ENCODE results near the gene TRMT61A. TPM values are rescaled to one million over a fixed set of nuclear protein-coding genes. Genes with fewer than 3 reads are reported as not detected.

TRMT61A gene
- total and polyA plus RNA-seq, 4 donors: 5.3 to 11.7 (median 9.3) TPM

- DNase-seq (ENCODE audit: low read depth in 4 of 6, low spot score in 6 of 6): no peak
- Histone ChIP-seq H3K4me1 (ENCODE audit: control insufficient read depth, insufficient read depth, low read length) (peaks cover 7% of the 10 kb centered on the region), H3K36me3 (ENCODE audit: control insufficient read depth, insufficient read depth, low read length) (peaks cover 40% of the 10 kb centered on the region), H3K27me3 (ENCODE audit: control insufficient read depth, insufficient read depth, low read length) (no peaks in the 10 kb centered on the region), H3K27ac (ENCODE audit: low read depth, low read length) (no peak overlapping the region), H3K4me3 (ENCODE audit: low read depth, low read length) (no peak overlapping the region), H3K9me3 (ENCODE audit: control insufficient read depth, insufficient read depth, low read length) (no peaks in the 10 kb centered on the region)
- 86% methylated on average over 2 of the region's 2 CpGs for WGBS (ENCODE audit: insufficient coverage)
Measured at GRCh38 chr14:103495854-103496253, 33.1 kb upstream of the TRMT61A start.

DNA sequence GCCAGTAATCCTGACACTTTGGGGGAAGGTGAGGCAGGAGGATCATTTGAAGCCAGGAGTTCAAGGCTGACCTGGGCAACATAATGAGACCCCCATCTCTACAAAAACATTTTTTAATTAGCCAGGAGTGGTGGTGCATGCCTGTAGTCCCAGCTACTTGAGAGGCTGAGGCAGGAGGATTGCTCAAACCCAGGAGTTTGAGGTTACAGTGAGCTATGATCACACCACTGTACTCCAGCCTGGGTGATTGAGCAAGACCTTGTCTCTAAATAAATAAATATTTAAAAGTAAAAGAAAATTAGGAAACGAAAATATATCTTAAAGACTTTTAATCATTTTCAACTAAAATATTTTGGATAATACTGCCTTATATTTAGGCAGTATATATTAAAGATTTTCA, 32.2 kb upstream of the TRMT61A start:
- DNase-seq (ENCODE audit: low read depth in 4 of 6, low spot score in 6 of 6): no peak
- Histone ChIP-seq H3K4me3 (ENCODE audit: low read depth, low read length) (no peak overlapping the region), H3K4me1 (ENCODE audit: control insufficient read depth, insufficient read depth, low read length) (peaks cover 7% of the 10 kb centered on the region), H3K27ac (ENCODE audit: low read depth, low read length) (no peak overlapping the region), H3K9me3 (ENCODE audit: control insufficient read depth, insufficient read depth, low read length) (no peaks in the 10 kb centered on the region), H3K27me3 (ENCODE audit: control insufficient read depth, insufficient read depth, low read length) (no peaks in the 10 kb centered on the region), H3K36me3 (ENCODE audit: control insufficient read depth, insufficient read depth, low read length) (peaks cover 45% of the 10 kb centered on the region)
- WGBS (ENCODE audit: insufficient coverage): no CpG with 5 or more reads among the region's 1 CpG

DNA sequence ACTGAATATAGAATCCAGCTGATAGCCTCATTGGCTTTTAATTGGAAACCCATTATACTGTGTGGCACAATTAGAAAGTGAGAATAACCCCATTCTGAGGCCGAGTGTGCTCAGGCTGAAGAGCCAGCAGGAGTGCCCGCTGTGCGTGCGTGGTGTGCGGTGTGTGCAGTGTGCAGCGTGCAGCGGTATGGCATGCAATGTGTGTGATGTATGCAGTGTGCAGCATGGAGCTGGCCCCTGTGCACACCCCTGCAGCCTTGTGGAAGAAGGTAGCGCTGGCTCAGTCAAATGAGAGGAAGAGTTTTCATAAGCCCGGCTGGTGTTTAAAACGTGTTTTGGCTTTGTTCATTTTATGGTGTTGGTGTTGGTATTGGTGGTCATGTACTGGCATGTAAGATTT, 29.3 kb upstream of the TRMT61A start:
- Histone ChIP-seq H3K27ac (ENCODE audit: low read depth, low read length) (no peak overlapping the region), H3K4me3 (ENCODE audit: low read depth, low read length) (no peak overlapping the region), H3K4me1 (ENCODE audit: control insufficient read depth, insufficient read depth, low read length) (peaks cover 7% of the 10 kb centered on the region), H3K27me3 (ENCODE audit: control insufficient read depth, insufficient read depth, low read length) (no peaks in the 10 kb centered on the region), H3K9me3 (ENCODE audit: control insufficient read depth, insufficient read depth, low read length) (no peaks in the 10 kb centered on the region), H3K36me3 (ENCODE audit: control insufficient read depth, insufficient read depth, low read length) (peaks cover 51% of the 10 kb centered on the region)
- no peak for DNase-seq (ENCODE audit: low read depth in 4 of 6, low spot score in 6 of 6)
- WGBS (ENCODE audit: insufficient coverage): 62% methylated on average over 10 of the region's 10 CpGs

DNA sequence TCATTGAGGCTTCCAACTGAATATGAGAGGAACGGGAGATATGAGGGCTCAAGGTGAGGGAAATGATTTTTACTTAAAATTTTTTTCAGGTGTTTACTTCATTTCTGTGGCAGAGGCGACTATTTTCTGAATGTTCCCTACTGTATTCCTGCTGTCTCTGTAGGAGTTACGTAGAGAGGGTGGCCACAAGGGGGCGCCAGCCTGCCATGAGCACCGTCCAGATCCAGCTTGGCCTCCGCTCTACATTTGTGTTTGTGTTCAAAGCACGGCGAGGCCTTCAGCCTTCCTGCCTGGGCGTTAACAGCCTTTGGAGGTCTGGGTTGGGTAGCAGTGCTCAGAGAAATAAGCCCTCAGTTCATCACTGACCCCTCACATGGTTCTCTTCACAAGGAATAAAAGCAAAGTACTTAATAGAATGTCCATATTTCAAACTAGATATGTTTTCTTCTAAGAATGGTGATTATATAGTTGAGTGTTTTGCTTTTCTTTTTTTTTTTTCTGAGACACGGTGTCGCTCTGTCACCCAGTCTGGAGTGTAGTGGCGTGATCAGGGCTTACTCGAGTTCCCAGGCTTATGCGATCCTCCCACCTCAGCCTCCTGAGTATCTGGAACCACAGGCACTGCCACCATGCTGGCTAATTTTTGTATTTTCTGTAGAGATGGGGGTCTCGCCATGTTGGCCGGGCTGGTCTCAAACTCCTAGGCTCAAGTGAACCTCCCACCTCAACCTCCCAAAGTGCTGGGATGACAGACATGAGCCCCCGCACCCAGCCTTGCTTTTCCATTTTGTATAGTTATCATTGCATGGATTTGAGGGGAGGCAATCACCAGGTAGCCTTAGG, 28.6 kb upstream of the TRMT61A start:
- Histone ChIP-seq H3K9me3 (ENCODE audit: control insufficient read depth, insufficient read depth, low read length) (no peaks in the 10 kb centered on the region), H3K4me1 (ENCODE audit: control insufficient read depth, insufficient read depth, low read length) (peaks cover 7% of the 10 kb centered on the region), H3K36me3 (ENCODE audit: control insufficient read depth, insufficient read depth, low read length) (peaks cover 52% of the 10 kb centered on the region), H3K27me3 (ENCODE audit: control insufficient read depth, insufficient read depth, low read length) (no peaks in the 10 kb centered on the region), H3K27ac (ENCODE audit: low read depth, low read length) (peak overlapping the region; percentile 55), H3K4me3 (ENCODE audit: low read depth, low read length) (no peak overlapping the region)
- WGBS (ENCODE audit: insufficient coverage): 12% methylated on average over 3 of the region's 17 CpGs
- peak in 3 of 6 donors; percentile 81 to 95 (median 94) for DNase-seq (ENCODE audit: low read depth in 4 of 6, low spot score in 6 of 6)

DNA sequence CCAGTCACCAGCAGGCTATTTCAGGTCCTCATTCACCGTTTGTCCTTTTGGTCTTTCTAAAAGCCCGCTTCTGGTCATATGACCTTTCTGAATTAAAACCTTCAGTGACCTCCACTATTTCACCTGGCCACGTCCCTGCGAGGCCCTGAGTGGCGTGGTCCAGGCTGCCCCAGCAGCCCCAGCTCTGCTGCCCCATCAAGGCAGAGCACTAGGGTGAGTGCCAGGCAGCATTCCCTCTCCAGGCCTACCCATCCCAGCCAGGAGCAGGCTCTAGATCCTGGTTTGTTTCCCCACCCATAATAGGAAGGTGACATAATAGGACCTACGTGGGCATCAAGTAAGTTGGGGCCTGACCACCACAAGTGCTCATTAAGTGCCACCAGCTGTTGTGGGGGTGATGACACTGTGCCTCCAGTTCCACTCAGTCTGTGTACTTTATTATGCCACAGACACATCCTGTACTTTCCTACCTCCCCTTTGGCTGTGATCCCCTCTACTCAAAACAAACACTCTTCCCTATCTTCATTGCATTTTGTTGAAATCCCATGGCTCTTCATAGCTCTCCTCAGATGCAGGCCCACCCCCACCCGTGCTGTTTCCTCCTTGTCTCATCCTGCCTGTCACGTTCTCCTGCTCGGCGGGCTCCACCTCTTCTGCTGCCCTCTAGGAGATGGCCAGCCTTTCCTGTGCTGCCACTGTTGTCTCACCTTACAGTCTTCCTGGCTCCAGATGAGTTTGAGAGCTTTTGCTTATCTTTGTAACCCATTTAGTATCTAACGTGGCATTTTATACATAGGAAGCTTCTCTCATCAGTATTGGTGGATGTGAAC, 27.7 kb upstream of the TRMT61A start:
- WGBS (ENCODE audit: insufficient coverage): 82% methylated on average over 9 of the region's 11 CpGs

GRCh38 chr14:103501921-103502669, 26.9 kb upstream of the TRMT61A start:
- Histone ChIP-seq H3K27me3 (ENCODE audit: control insufficient read depth, insufficient read depth, low read length) (no peaks in the 10 kb centered on the region), H3K27ac (ENCODE audit: low read depth, low read length) (no peak overlapping the region), H3K9me3 (ENCODE audit: control insufficient read depth, insufficient read depth, low read length) (no peaks in the 10 kb centered on the region), H3K4me3 (ENCODE audit: low read depth, low read length) (no peak overlapping the region), H3K4me1 (ENCODE audit: control insufficient read depth, insufficient read depth, low read length) (peaks cover 7% of the 10 kb centered on the region), H3K36me3 (ENCODE audit: control insufficient read depth, insufficient read depth, low read length) (peaks cover 60% of the 10 kb centered on the region)
- 93% methylated on average over 8 of the region's 9 CpGs for WGBS (ENCODE audit: insufficient coverage)
- no peak for DNase-seq (ENCODE audit: low read depth in 4 of 6, low spot score in 6 of 6)

More for the DNA sequence above, 27.7 kb upstream of the TRMT61A start:
- no peak for DNase-seq (ENCODE audit: low read depth in 4 of 6, low spot score in 6 of 6)
- H3K9me3 ChIP-seq (ENCODE audit: control insufficient read depth, insufficient read depth, low read length): no peaks in the 10 kb centered on the region
- H3K4me1 ChIP-seq (ENCODE audit: control insufficient read depth, insufficient read depth, low read length): peaks cover 7% of the 10 kb centered on the region
- peaks cover 55% of the 10 kb centered on the region for H3K36me3 ChIP-seq (ENCODE audit: control insufficient read depth, insufficient read depth, low read length)
- no peaks in the 10 kb centered on the region for H3K27me3 ChIP-seq (ENCODE audit: control insufficient read depth, insufficient read depth, low read length)
- no peak overlapping the region for H3K27ac ChIP-seq (ENCODE audit: low read depth, low read length)
- no peak overlapping the region for H3K4me3 ChIP-seq (ENCODE audit: low read depth, low read length)

DNA sequence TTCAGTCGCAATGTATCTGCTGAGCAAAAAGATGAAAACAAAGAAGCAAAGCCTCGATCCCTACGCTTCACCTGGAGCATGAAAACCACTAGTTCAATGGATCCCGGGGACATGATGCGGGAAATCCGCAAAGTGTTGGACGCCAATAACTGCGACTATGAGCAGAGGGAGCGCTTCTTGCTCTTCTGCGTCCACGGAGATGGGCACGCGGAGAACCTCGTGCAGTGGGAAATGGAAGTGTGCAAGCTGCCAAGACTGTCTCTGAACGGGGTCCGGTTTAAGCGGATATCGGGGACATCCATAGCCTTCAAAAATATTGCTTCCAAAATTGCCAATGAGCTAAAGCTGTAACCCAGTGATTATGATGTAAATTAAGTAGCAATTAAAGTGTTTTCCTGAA, 26.1 kb upstream of the TRMT61A start:
- Histone ChIP-seq H3K4me1 (ENCODE audit: control insufficient read depth, insufficient read depth, low read length) (peaks cover 7% of the 10 kb centered on the region), H3K9me3 (ENCODE audit: control insufficient read depth, insufficient read depth, low read length) (no peaks in the 10 kb centered on the region), H3K27me3 (ENCODE audit: control insufficient read depth, insufficient read depth, low read length) (no peaks in the 10 kb centered on the region), H3K4me3 (ENCODE audit: low read depth, low read length) (no peak overlapping the region), H3K27ac (ENCODE audit: low read depth, low read length) (no peak overlapping the region), H3K36me3 (ENCODE audit: control insufficient read depth, insufficient read depth, low read length) (peaks cover 61% of the 10 kb centered on the region)
- WGBS (ENCODE audit: insufficient coverage): 95% methylated on average over 13 of the region's 18 CpGs
- DNase-seq (ENCODE audit: low read depth in 4 of 6, low spot score in 6 of 6): no peak

DNA sequence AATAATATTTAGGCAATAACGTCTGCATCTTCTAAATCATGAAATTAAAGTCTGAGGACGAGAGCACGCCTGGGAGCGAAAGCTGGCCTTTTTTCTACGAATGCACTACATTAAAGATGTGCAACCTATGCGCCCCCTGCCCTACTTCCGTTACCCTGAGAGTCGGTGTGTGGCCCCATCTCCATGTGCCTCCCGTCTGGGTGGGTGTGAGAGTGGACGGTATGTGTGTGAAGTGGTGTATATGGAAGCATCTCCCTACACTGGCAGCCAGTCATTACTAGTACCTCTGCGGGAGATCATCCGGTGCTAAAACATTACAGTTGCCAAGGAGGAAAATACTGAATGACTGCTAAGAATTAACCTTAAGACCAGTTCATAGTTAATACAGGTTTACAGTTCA, 25.7 kb upstream of the TRMT61A start:
- Histone ChIP-seq H3K9me3 (ENCODE audit: control insufficient read depth, insufficient read depth, low read length) (no peaks in the 10 kb centered on the region), H3K27me3 (ENCODE audit: control insufficient read depth, insufficient read depth, low read length) (no peaks in the 10 kb centered on the region), H3K36me3 (ENCODE audit: control insufficient read depth, insufficient read depth, low read length) (peaks cover 64% of the 10 kb centered on the region), H3K4me1 (ENCODE audit: control insufficient read depth, insufficient read depth, low read length) (peaks cover 7% of the 10 kb centered on the region), H3K4me3 (ENCODE audit: low read depth, low read length) (no peak overlapping the region), H3K27ac (ENCODE audit: low read depth, low read length) (no peak overlapping the region)
- no peak for DNase-seq (ENCODE audit: low read depth in 4 of 6, low spot score in 6 of 6)
- 100% methylated on average over 4 of the region's 12 CpGs for WGBS (ENCODE audit: insufficient coverage)

DNA sequence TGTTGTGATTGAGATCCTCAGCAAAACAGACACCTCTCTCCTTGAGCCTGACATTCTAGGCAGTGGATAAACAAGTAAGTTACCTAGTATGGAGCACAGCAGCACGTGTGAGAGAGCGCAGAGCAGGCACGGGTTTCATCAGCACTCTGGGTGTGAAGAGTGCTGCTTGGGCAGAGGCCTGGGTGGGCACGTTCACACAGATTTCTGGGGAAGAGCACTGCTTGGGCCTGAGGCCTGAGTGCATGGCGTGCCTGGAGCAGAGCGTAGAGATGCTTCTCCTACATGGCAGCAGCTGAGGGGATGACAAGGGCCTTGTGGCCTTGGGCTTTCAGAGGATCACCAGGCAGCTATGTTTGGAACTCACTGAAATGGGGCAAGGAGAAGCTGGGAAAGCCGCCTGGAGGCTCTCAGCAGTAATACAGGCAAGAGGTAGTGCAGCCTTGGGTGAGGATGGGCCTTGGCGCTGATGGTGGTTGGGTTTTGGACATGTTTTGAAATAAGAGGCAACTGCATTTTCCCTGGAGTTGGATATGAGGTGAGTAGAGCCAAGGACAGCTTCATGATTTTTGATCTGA, 23.9 kb upstream of the TRMT61A start:
- Histone ChIP-seq H3K27ac (ENCODE audit: low read depth, low read length) (no peak overlapping the region), H3K4me1 (ENCODE audit: control insufficient read depth, insufficient read depth, low read length) (peaks cover 6% of the 10 kb centered on the region), H3K9me3 (ENCODE audit: control insufficient read depth, insufficient read depth, low read length) (no peaks in the 10 kb centered on the region), H3K36me3 (ENCODE audit: control insufficient read depth, insufficient read depth, low read length) (peaks cover 79% of the 10 kb centered on the region), H3K4me3 (ENCODE audit: low read depth, low read length) (no peak overlapping the region), H3K27me3 (ENCODE audit: control insufficient read depth, insufficient read depth, low read length) (no peaks in the 10 kb centered on the region)
- no peak for DNase-seq (ENCODE audit: low read depth in 4 of 6, low spot score in 6 of 6)
- WGBS (ENCODE audit: insufficient coverage): 84% methylated on average over 8 of the region's 8 CpGs
